K562 (cell line): ENCODE results near the gene ADGRB2. TPM values are rescaled to one million over a fixed set of nuclear protein-coding genes. Genes with fewer than 3 reads are reported as not detected.

Experiments
- ARHGAP35 ChIP-seq: fragments of 450-650 bp; IDR thresholded peaks from 2 replicates; pipeline ENCODE4 v1.6.1; 2018; ENCODE audit not compliant: partially characterized antibody
- CBX3 ChIP-seq, 2 experiments: IDR thresholded peaks; 1 replicate in 1 of 2; 2 replicates in 1 of 2; pipeline ENCODE4 v1.6.1; 2012; ENCODE audit warnings: inconsistent platforms in 2 of 2, low read length in 2 of 2, borderline replicate concordance in 1 of 2, control low read depth in 1 of 2
- CREB1 ChIP-seq, 2 experiments: sonication (generic) in 1 of 2; formaldehyde crosslinking in 1 of 2; IDR thresholded peaks; 2 replicates each; pipeline versions ENCODE4 v1.6.1 to v1.8.0; 2012 to 2022; ENCODE audit warnings: inconsistent platforms in 1 of 2, mild to moderate bottlenecking in 1 of 2, missing genetic modification reagents in 1 of 2, moderate library complexity in 1 of 2
- CSDE1 ChIP-seq, 2 experiments: fragments of 450-650 bp; IDR thresholded peaks; 2 replicates each; pipeline ENCODE4 v1.6.1; 2016; ENCODE audit warnings: mild to moderate bottlenecking in 1 of 2
- HMGXB4 ChIP-seq: sonication (generic); formaldehyde crosslinking; IDR thresholded peaks from 2 replicates; pipeline ENCODE4 v1.8.1; 2023; ENCODE audit warnings: mild to moderate bottlenecking, missing genetic modification reagents
- MAZ ChIP-seq, 2 experiments: fragments of 450-650 bp in 1 of 2; sonication (generic) in 1 of 2; formaldehyde crosslinking; IDR thresholded peaks in 1 of 2; conservative IDR thresholded peaks in 1 of 2; 2 replicates each; pipeline versions ENCODE4 v1.4.0 to v1.5.0; 2020; ENCODE audit warnings: mild to moderate bottlenecking in 1 of 2, missing genetic modification reagents in 1 of 2
- MITF ChIP-seq: IDR thresholded peaks from 2 replicates; pipeline ENCODE4 v1.6.1; 2014; ENCODE audit warnings: antibody characterized with exemption
- NFE2 ChIP-seq: IDR thresholded peaks from 2 replicates; pipeline ENCODE4 v1.6.1; 2014; ENCODE audit warnings: antibody characterized with exemption, low read depth
- NRF1 ChIP-seq, 2 experiments: fragments of 450-650 bp; IDR thresholded peaks in 1 of 2; conservative IDR thresholded peaks in 1 of 2; 2 replicates each; pipeline ENCODE4 v1.6.1; 2014; ENCODE audit warnings: mild to moderate bottlenecking in 2 of 2
- RCOR1 ChIP-seq, 2 experiments: IDR thresholded peaks; 2 replicates each; pipeline ENCODE4 v1.6.1; 2012; ENCODE audit warnings: low read depth in 2 of 2, low read length in 2 of 2, borderline replicate concordance in 1 of 2, improper control_type of control experiment in 1 of 2
- ZNF263 ChIP-seq: sonication (generic); formaldehyde crosslinking; IDR thresholded peaks from 2 replicates; pipeline ENCODE4 v1.8.0; 2022; ENCODE audit warnings: mild to moderate bottlenecking, missing genetic modification reagents, borderline replicate concordance
- ZNF445 ChIP-seq: fragments of 250-450 bp; sonication (Bioruptor Pico); IDR thresholded peaks from 2 replicates; pipeline ENCODE4 v1.4.0; 2020; ENCODE audit warnings: low read depth, mild to moderate bottlenecking, moderate library complexity
- polyA plus RNA-seq, 8 experiments: library from polyadenylated mRNA; depleted of rRNA in 4 of 8; stranded (reverse) in 5 of 8; unstranded in 3 of 8; fragments of >200 nt; fragmentation: Nextera tagmentation in 2 of 8; fragmentation: Illumina TruSeq in 1 of 8; extraction: Ambion mirVana in 2 of 8; extraction: Trizol in 1 of 8; gene quantifications; 2 replicates each; pipeline versions ENCODE4 v1.2.1 to v1.2.3, GENCODE V29; 2011 to 2014; ENCODE audit warnings: inconsistent platforms in 1 of 8, missing spikeins in 1 of 8
- total RNA-seq, 7 experiments: library from RNA; depleted of rRNA in 6 of 7; stranded (reverse); fragments of >200 nt in 6 of 7; fragmentation: Illumina TruSeq in 2 of 7; extraction: Trizol in 2 of 7; gene quantifications; 2 replicates each; pipeline versions ENCODE4 v1.2.1 to v1.2.3, GENCODE V29; 2011 to 2021; ENCODE audit warnings: low replicate concordance in 1 of 7
- TF ChIP-seq, protein P1 (sequence below): IDR thresholded peaks from 2 replicates; pipeline ENCODE4 v1.6.1; 2012; ENCODE audit warnings: low read depth, low read length, improper control_type of control experiment, borderline replicate concordance
- TF ChIP-seq, protein P2 (sequence below): sonication (generic); formaldehyde crosslinking; IDR thresholded peaks from 2 replicates; pipeline ENCODE4 v1.8.0; 2022; ENCODE audit warnings: mild to moderate bottlenecking, missing genetic modification reagents, borderline replicate concordance

Gene ADGRB2
- total and polyA plus RNA-seq, 9 of the 15 experiments (the other 6 are each of a cell fraction or from before 2014, with no cell fraction given) = 0.04 to 0.23 (median 0.20) TPM; not detected in 2

DNA sequence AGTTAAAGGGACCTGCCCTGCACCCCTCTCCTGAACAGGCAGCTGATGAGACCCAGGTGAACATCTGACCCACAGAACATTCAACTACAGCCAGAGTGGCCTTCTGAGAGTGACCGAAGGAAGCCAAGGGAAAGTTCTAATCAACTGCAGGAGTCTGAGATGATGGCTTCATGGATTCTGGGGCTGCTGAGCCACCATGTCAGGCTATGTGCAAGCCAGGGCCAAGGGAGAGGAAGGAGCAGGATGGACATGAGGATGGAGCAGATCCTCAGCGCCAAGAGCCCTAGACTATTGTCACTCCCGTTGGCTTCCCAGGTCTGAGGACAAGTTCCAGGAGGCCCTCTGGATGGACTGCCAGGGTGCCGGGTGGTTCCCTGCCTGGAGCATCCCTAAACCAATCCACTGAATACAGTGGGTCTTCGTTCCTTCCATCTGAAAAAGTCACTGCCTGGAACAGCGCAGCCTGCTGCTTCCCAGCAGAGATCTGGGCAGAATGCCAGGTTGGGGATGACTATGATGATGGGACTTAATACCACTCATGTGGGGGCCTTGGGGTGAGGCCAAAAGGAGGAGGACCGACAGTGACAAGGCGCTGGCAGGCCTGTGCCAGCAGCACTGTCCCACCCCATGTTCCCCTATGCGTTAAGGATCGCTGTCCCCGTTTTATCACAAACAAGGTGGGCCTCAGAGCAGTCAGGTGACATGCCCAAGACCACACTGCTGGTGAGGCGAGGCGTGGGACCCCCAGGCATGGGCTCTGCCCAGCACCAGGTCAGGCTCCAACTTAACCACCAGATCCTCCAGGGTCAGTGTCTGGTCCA is 31.9 kb upstream of the ADGRB2 start (continued):
- TF ChIP-seq RCOR1 (IDR thresholded peaks at IDR 0.05; ENCODE audit: borderline replicate concordance in 1 of 2, low read depth in 2 of 2, low read length in 2 of 2) (peak in 1 of 2 experiments; percentile 28; a peak in 1 of 4 replicates), ZNF445 (no peak), CSDE1 (IDR thresholded peaks at IDR 0.05) (no peak), NRF1 (conservative IDR thresholded peaks at IDR 0.05 in 1 of 2, IDR thresholded peaks at IDR 0.05 in 1 of 2) (0 out of 4 replicates have a peak, but pooled peaks of 1 of the 2 experiments have one; percentile 6), MAZ (CRISPR knock-in tag; conservative IDR thresholded peaks at IDR 0.05 in 1 of 2, IDR thresholded peaks at IDR 0.05 in 1 of 2) (peak in 1 of 2 experiments; percentile 70; a peak in 2 of 4 replicates), ARHGAP35 (no peak), CBX3 (IDR thresholded peaks at IDR 0.05; ENCODE audit: borderline replicate concordance in 1 of 2, low read length in 2 of 2) (0 out of 3 replicates have a peak, but pooled peaks of 1 of the 2 experiments have one; percentile 5), NFE2 (0 out of 2 replicates have a peak, but pooled peaks have one; percentile 7), ZNF263 (peak; percentile 90), HMGXB4 (CRISPR knock-in tag) (no peak), MITF (no peak), CREB1 (IDR thresholded peaks at IDR 0.05) (no peak), CREB1 (CRISPR knock-in tag; IDR thresholded peaks at IDR 0.05) (peak; percentile 17; the same call in 1 of the 2 replicates)
- TF ChIP-seq, protein P1, sequence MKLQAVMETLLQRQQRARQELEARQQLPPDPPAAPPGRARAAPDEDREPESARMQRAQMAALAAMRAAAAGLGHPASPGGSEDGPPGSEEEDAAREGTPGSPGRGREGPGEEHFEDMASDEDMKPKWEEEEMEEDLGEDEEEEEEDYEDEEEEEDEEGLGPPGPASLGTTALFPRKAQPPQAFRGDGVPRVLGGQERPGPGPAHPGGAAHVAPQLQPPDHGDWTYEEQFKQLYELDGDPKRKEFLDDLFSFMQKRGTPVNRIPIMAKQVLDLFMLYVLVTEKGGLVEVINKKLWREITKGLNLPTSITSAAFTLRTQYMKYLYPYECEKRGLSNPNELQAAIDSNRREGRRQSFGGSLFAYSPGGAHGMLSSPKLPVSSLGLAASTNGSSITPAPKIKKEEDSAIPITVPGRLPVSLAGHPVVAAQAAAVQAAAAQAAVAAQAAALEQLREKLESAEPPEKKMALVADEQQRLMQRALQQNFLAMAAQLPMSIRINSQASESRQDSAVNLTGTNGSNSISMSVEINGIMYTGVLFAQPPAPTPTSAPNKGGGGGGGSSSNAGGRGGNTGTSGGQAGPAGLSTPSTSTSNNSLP = no peak
- TF ChIP-seq, protein P2, sequence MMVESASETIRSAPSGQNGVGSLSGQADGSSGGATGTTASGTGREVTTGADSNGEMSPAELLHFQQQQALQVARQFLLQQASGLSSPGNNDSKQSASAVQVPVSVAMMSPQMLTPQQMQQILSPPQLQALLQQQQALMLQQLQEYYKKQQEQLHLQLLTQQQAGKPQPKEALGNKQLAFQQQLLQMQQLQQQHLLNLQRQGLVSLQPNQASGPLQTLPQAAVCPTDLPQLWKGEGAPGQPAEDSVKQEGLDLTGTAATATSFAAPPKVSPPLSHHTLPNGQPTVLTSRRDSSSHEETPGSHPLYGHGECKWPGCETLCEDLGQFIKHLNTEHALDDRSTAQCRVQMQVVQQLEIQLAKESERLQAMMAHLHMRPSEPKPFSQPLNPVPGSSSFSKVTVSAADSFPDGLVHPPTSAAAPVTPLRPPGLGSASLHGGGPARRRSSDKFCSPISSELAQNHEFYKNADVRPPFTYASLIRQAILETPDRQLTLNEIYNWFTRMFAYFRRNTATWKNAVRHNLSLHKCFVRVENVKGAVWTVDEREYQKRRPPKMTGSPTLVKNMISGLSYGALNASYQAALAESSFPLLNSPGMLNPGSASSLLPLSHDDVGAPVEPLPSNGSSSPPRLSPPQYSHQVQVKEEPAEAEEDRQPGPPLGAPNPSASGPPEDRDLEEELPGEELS = no peak
